ENCODE results near the gene IRX5.

Gene IRX5

GRCh38 chr16:54930005-54930868, at the start of gene IRX5:
Gene IRX5, plus strand, starts transcription at chr16:54930865. Its CDS starts 334 bp downstream, at chr16:54931199.
- peak; percentile 52 for DNase-seq

GRCh38 chr16:54882556-54882955, 48.1 kb upstream of the IRX5 start:
- no peak for DNase-seq

GRCh38 chr16:54883358-54883757, 47.3 kb upstream of the IRX5 start:
- DNase-seq: no peak

- DNase-seq: no peak
Observed at GRCh38 chr16:54886078-54886477, 44.6 kb upstream of the IRX5 start.

GRCh38 chr16:54890381-54890780, 40.3 kb upstream of the IRX5 start:
- DNase-seq: no peak

GRCh38 chr16:54891346-54891745, 39.3 kb upstream of the IRX5 start:
- no peak for DNase-seq

- no peak for DNase-seq
Observed at GRCh38 chr16:54892981-54893380, 37.7 kb upstream of the IRX5 start.

GRCh38 chr16:54897930-54898329, 32.7 kb upstream of the IRX5 start:
- no peak for DNase-seq

GRCh38 chr16:54901606-54902005, 29.1 kb upstream of the IRX5 start:
- no peak for DNase-seq

- no peak for DNase-seq
Observed at GRCh38 chr16:54903047-54903446, 27.6 kb upstream of the IRX5 start.

GRCh38 chr16:54911079-54911478, 19.6 kb upstream of the IRX5 start:
- DNase-seq: no peak

- DNase-seq: no peak
Observed at GRCh38 chr16:54912720-54913119, 17.9 kb upstream of the IRX5 start.

GRCh38 chr16:54921206-54921824, 9.3 kb upstream of the IRX5 start:
- DNase-seq: peak; percentile 23

GRCh38 chr16:54923055-54923473, 7.6 kb upstream of the IRX5 start:
- DNase-seq: no peak

- DNase-seq: no peak
Observed at GRCh38 chr16:54923988-54924387, 6.7 kb upstream of the IRX5 start.

GRCh38 chr16:54926166-54926838, 4.4 kb upstream of the IRX5 start:
- no peak for DNase-seq

- DNase-seq: peak; percentile 25
Observed at GRCh38 chr16:54927125-54928015, 3.3 kb upstream of the IRX5 start.

- DNase-seq: no peak
Observed at GRCh38 chr16:54928016-54928356, 2.7 kb upstream of the IRX5 start.

- no peak for DNase-seq
Observed at GRCh38 chr16:54928411-54929089, 2.1 kb upstream of the IRX5 start.

- DNase-seq: peak; percentile 93
Observed at GRCh38 chr16:54929090-54930004, 1.3 kb upstream of the IRX5 start.

GRCh38 chr16:54930869-54931119, 129 bp downstream of the IRX5 start:
- no peak for DNase-seq

All from NCI-H2029 (cell line).